HG02870 (cell line): ENCODE data around the gene FERMT3.

Source experiments
- ATAC-seq: cut with Tn5 transposase; IDR thresholded peaks from one replicate; pipeline ENCODE4 v1.9.1; 2021; ENCODE audit warnings: mild to moderate bottlenecking, moderate library complexity; ENCODE audit not compliant: unreplicated experiment

FERMT3 gene

DNA sequence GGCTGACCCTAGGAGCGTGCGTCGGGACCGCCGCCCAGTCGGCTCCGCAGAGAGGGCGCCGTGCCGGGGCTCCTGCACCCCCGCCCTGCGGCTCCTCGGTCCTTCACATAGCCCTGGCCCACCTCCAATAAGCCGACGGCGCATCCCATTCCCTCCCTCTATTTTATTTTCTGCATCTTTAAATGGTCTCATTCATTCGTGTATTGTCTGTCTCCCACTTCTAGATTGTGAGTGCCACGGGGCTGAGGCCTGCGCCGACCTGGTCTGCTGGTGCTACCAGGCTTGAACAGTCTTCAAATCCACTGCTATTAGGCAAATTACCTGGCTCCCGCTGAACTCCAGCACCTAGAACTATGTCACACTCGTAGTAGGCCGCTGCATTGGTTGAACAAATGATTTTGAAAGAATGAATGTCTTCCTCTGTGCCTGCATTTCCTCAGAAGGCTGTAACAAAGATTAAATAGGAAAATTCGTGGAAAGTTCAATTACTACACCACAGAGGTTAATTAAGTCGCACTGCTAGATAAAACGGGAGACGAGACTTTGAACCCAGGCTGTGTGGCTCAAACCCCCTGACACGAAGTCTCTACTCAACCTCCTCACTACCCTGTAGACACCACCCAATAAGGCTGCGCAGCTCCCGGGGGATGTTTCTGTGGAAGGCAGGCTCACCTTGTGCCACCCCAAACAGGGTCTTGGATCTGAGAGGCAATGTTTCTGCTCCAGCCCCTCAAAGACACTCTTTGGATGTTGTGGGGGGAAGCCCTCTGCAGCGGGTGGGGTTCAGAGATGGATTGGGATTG lies 41.4 kb downstream of the FERMT3 start:
- no peak for ATAC-seq

DNA sequence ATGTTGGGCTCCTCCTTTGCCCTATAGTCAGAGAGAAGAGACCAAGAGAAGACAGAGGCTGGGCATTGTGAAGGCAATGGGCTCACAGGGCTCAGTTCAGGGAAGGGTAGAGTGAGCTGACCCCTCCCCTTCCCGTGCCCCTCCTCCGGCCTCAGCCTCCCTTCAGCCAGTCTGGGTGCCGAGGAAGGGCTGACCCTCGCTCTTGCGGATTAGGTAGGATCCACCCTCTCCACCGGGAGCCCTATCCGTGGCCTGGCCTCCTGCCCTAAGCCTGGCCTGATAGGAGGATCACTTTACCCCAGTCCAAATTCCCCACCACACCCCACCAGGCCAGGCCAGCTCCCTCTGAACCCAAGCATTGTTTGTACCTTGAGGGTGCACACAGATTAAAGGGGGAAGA lies 42.1 kb downstream of the FERMT3 start:
- ATAC-seq: no peak

DNA sequence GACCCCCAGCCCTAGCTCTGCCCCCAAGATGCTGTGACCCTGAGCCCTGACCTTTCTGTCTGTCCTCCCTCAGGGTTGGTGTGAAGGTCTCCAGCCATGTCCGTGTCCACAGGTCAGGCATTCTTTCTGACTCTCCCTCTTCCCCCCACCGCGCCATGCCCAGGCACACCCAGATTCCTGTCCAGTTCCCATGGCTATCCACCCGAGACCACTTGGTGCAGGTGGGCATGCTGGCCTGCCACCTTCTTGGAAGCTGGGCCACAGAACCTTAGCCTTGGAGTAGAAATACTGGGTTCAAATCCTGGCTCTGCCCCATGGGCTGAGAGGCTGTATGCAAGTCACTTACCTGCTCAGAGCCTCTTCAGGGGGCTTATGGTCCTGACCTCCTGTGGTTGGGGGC lies 42.5 kb downstream of the FERMT3 start:
- no peak for ATAC-seq

DNA sequence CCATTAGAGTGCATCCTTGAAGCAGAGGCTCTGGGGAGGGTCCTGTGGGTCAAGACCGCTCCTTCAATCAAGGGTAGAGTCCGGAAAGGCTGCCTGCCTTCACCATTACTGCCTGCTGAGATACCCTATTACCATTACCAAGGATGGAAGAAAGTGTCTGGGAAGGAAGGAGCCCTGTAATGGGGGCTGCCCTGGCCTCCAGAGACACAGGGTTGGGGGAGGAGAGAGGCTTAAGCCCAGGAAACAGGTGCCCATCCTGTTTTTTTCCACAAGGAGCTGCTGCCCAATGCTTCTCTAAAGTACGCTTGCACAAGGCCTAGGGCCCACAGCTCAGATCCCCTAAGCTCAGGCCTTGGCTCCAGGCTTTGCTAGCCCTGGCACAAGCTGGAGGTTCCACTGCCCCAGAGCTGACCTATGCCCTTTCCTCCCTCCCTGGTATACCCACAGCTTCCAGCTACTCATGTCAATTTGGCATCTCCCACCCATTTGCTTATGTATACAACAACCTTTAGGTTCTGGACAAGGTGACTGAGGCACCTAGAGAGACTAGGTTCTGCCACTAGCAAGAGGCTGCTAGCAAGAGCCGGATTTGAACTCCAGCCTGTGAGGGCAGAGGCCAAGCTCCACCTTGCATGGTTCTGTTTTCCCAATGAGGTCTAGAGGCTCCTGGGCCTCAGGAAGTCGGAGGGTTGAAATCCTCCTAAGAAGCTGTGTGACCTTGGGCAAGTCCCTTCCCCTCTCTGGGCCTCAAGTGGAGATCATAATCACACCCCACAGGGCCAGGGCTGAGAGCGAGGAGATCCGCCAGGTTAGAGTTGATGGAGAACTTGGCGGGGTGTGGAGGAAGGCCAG lies 43.3 kb downstream of the FERMT3 start:
- no peak for ATAC-seq

DNA sequence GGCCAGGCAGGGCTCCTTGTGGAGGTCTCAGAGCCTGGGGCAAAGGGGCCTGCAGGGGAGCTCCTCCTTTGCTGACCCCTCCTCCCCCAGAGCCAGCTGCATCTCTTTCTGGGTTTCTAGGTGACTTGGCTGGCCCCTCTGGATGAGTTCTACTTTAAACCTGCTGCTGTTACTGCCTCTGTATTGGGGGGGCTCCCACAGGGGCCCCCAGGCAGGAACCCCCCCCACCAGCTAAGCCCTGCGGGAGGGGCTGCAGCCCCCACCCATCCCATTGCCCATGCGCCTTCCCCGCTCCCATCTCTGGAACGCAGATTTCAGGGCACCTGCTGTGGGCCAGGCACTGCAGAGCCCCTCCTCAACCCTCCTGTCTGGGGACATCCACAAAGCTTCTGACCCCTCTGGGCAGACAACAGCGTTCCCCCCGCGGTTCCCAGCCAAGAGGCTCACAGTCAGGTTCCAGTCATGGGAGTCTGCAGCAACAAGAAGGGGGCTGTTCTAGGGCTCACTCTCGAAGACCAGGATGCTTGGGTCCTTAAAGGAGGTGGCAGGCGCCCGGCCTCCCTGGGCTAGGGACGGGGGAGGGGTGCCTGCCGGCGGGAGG lies 44.0 kb downstream of the FERMT3 start:
- no peak for ATAC-seq

DNA sequence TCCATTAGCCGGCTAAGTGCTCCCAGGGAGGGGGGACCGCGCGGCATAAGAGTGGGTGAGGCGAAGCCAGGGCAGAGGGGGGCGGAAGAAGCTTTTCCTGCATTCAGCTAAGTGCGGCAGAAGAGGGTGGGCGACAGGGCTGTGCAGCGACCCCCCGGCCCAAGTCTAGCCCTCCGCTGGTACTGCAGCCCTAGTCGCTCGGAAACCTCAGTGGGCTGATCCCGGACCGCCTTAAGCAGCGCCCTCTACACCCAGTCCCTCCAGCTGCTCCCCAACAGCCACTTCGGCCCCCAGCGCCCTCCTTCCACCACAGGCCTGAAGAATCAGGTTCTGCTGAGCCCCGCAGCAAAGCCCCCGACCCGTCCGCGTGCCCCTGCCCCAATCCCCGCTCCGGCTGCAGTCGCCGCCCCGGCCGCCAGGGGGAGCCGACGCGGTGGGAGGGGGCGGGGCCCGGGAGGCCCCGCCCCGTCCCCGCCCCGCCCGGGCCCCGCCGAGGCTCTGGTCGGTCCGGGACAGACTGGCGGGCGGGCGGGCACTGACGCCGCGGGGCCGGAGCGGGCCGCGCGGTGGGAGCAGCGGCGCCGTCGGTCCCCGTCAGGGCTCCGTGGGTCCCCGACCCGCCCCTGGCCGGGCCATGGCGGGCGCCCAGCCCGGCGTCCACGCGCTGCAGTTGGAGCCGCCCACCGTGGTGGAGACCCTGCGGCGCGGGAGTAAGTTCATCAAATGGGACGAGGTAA lies 44.7 kb downstream of the FERMT3 start, which contains the start of gene PLCB3:
TSS of gene PLCB3 (plus strand) at position 515 of the 737 bp plus-strand sequence. CDS start at position 635, 120 bp downstream.
- peak; percentile 31 for ATAC-seq

DNA sequence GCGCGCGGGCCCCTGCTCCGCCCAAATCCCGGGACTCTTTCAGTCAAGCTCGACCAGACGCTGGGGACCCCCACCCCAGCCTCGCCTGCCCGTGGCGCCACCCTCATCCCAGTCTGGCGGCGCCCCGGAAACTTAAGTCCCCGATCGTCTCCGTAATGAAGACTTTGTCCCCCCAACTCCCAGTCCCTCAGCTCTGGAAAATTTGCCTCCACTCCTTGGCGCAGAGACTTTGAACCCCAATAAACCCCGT lies 45.2 kb downstream of the FERMT3 start:
- peak; percentile 8 for ATAC-seq

DNA sequence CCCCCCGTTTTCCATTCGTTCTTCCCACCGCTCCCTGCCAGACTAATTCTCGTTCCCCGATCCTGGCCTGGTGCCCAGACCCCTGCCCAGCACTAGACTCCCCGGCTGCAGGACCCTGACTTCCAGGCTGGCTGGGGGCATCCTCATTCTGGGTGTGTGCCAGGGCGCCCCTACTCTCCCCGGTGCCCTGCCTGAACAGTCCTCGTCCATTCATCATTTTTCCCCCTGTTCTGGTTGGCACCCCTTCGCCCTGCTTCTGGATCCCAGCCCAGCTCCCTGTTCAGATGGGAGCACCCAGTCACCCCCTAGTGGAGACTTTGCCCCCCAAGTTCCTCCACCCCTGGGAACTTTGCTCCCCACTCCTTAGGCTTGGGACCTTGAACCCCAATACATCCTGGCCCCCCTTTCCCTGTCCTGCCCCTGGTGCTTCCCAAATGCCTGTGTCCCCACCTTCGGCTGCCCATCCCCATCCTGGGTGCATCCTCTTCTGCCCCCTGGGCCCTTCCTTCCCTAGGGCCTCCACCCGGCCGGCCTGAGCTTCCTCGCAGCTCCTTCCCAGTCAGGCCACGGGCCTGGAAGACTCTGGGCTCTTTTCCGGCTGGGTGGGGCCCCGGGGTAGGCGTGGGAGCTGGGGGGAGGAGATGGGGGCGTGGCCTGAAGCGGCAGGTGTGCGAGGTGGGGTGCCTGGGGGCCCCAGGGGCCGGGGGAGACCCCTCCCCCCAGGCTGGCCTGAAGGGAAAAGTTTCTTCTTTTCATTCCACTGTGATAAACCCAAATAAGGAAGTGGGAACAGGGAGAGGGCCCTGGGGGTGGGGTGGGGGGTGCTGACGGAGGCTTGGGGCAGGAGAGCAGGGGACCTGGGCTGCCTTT lies 45.7 kb downstream of the FERMT3 start:
- no peak for ATAC-seq

DNA sequence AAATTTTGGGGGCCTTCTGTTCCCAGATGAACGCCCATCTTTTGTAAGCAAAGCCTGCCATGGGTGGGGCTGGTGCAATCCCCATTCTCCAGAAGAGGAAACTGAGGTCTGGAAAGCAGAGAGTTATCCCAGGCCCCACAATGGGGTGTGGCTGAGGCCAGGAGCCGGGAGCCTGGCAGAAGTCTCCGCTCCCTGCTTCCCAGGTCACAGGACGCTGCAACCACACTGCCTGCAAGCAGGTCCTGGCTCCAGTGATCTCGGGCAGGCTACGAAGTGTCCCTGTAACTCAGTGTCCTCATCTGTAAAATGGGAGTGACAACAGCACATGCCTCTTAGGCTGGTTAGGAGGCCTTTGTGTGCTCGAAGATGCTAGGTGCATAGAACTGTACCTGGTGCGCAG lies 46.5 kb downstream of the FERMT3 start:
- ATAC-seq: no peak

DNA sequence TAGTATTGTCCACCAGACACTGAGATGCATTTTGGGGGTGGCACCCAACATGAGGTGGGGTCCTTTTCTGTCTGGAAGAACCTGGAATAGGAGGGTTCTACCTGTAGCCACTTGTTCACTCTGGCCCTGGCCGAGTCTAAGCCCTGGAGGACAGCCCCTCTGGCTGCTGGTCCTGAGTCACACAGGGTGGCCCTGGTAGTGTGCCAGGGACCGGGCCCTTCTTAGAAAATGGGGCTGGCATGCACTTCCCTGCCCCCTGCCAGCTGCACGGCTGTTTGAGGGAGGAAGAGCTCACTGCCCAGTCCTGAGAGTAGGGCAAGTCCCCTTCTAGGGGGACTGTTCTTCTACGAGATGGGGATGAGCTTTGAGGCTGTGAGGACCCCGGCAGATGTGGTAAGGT lies 47.0 kb downstream of the FERMT3 start:
- ATAC-seq: no peak

DNA sequence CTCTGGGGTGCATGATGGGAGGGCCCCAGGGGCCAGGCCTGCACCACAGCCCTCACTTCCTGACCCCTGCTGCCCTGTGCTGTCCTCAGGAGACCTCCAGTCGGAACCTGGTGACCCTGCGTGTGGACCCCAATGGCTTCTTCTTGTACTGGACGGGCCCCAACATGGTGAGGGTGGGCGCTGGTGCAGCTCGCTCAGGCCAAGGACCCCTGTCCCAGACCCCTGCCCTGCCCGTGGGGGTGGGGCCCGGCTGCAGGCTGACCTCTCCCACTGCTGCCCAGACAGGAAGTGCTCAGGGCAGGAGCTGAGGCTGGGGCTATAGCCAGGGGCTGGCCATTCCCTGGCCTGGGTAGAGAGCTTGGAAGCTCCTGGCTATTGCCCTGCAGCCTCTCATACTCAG lies 47.8 kb downstream of the FERMT3 start:
- no peak for ATAC-seq

DNA sequence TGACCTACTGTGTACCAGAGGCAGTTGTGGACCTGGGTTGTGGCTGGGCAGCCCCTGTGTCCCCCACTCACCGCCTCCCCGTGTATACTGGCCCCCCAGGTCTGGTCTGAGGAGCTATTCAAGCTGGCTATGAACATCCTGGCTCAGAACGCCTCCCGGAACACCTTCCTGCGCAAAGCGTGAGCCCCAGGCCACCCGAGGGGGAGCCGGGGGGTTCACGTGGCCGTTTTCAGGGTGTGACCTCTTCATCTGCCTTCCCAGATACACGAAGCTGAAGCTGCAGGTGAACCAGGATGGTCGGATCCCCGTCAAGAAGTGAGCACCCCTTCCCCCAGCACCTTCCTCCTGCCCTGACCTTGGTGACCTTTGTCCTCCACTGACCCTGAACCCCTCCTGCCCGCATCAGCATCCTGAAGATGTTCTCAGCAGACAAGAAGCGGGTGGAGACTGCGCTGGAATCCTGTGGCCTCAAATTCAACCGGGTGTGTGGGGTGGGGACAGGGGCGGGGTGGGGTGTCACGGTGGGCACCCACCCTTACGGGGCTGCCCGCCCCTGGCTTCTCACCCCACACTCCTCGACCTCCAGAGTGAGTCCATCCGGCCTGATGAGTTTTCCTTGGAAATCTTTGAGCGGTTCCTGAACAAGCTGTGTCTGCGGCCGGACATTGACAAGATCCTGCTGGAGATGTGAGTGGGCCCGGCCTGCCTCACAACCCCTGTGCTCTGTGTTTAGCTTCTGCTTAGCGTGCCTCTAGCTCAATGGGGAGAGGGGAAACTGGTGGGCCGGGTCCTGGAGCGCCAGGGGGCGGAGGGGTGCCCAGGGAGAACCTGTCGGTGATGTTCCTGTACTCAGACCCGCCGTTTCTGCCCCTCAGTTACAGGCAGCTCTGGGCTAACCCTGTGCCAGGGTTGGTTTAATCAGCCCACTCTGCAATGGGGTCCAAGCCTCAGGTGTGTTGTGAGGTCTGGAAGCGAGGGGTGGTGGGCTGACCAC lies 48.9 kb downstream of the FERMT3 start:
- ATAC-seq: no peak

DNA sequence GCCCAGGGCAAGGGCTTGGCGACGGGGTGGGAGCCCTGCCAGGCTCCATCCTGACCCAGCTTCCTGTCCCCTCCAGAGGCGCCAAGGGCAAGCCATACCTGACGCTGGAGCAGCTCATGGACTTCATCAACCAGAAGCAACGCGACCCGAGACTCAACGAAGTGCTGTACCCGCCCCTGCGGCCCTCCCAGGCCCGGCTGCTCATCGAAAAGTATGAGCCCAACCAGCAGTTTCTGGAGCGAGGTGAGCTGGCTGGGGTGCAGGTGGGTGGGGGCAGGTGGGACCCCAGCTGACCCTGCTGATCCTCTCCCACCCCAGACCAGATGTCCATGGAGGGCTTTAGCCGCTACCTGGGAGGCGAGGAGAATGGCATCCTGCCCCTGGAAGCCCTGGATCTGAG lies 49.8 kb downstream of the FERMT3 start:
- ATAC-seq: no peak

DNA sequence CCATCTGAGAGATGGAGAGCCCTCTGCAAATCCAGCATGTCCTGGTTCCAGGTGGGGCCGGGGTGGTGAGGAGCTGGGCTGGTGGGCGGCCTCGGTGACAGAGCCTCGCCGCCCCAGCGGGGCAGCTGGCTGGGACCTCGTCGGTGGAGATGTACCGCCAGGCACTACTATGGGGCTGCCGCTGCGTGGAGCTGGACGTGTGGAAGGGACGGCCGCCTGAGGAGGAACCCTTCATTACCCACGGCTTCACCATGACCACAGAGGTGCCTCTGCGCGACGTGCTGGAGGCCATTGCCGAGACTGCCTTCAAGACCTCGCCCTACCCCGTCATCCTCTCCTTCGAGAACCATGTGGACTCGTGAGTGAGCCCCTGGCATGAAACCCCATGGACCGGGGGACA lies 51.8 kb downstream of the FERMT3 start:
- no peak for ATAC-seq

DNA sequence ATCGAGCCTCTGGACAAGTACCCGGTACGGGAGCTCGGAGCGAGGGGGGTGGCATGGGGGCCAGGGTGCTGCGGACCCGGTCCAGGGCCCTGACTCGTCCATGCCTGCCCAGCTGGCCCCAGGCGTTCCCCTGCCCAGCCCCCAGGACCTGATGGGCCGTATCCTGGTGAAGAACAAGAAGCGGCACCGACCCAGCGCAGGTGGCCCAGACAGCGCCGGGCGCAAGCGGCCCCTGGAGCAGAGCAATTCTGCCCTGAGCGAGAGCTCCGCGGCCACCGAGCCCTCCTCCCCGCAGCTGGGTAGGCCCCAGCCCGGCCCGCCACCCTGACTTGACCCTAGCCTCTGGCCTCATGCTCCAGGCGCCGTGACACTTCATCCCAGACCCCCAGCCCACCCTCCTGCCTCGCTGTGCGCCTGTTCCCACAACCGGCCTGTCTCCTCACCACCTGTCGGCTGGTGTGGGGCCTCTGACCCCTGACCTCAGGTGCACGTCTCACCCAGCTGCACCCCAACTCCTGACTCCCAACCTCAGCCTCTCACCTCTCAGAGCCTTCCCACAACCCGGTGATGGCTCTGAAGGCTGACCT lies 52.5 kb downstream of the FERMT3 start:
- ATAC-seq: no peak

DNA sequence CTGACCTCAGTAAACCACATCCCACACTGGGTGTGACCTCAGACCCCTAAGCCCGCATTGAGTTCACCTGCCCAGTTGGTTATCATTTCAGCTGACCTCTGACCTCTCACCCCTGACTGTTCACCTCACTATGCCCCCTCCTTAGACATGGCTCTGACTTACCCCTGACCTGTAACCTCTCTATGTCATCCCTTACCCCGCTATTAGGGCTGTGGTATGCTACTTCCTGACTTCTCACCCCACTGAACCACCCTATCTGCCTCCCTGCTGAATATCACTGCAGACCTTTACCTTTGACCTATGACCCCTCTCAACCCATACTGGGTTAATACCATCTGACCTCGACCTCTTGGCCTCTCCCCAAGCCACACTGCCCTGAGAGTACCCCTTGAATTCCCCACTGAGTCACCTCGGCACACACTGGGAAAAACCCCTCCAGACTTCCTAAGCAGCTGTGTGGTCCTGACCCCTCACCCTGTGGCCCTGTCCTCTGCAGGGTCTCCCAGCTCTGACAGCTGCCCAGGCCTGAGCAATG lies 53.1 kb downstream of the FERMT3 start:
- ATAC-seq: no peak

DNA sequence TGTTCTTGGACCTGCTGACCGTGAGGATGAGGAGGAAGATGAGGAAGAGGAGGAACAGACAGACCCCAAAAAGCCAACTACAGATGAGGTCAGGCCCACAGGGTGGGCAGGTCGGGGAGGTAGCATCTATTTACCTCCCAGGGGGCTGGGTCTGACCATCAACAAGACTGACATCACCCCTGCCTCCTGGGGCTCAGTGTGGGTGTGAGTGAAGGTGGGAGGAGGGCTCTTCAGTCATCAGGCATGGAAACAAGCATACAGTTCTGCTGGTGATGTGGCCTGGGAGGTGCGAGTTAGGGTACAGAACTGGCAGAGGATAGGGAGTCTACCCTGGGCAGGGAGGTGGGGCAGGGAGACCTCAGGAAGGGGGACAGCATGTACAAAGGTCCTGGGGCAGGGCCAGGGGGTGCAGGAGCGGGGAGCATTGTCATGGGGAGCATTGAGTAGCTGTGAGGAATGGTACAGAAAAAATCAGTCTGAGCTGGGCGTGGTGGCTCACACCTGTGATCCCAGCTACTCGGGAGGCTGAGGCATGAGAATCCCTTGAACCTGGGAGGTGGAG lies 53.7 kb downstream of the FERMT3 start:
- ATAC-seq: no peak

DNA sequence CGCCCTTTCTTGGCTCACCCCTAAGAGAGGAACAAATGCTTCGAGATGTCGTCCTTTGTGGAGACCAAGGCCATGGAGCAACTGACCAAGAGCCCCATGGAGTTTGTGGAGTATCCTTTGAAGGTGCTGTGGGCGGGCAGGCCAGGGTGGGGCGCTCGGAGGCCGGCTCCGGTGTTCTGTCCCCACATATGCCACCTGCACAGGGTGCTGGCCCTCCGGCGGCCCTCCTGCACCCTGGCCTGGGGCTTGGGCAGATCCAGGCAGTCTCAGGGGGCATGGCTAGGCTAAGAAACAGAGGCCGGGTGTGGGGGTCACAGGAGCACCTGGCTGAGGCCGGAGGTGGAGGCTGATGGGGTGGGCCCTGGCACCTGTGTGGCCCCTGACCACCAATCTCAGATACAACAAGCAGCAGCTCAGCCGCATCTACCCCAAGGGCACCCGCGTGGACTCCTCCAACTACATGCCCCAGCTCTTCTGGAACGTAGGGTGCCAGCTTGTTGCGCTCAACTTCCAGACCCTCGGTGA lies 55.1 kb downstream of the FERMT3 start:
- ATAC-seq: no peak
